Stimulated activated naive CD8-positive, alpha-beta T cell treated with anti-CD3 and anti-CD28 coated beads, Interleukin-15, amount 100 ng/mL, for 72 hours (primary cell): ENCODE measurements around the gene DPP6.

ENCODE experiments used
- ATAC-seq: fragments of 150-1000 bp; cut with Tn5 transposase; 2 replicates; pipeline ENCODE4 v1.10.0; 2021; ENCODE audit warnings: mild to moderate bottlenecking, moderate library complexity
- DNase-seq, 2 donors: peaks; one replicate each; pipeline ENCODE4 v3.0.0; 2021 to 2022
- H3K27ac Mint-ChIP-seq, 2 donors: one replicate each; pipeline ENCODE4 v1.8.0; 2022; ENCODE audit warnings: mild to moderate bottlenecking in 2 of 2, mixed read lengths in 2 of 2, moderate library complexity in 2 of 2
- H3K27me3 Mint-ChIP-seq: one replicate; pipeline ENCODE4 v1.8.0; 2022; ENCODE audit warnings: mixed read lengths
- H3K4me1 Mint-ChIP-seq: one replicate; pipeline ENCODE4 v1.8.0; 2022; ENCODE audit warnings: mild to moderate bottlenecking, mixed read lengths
- H3K4me3 Mint-ChIP-seq, 2 donors: one replicate each; pipeline ENCODE4 v1.8.0; 2022; ENCODE audit warnings: mild to moderate bottlenecking in 2 of 2, mixed read lengths in 2 of 2, moderate library complexity in 1 of 2
- H3K9me3 Mint-ChIP-seq, 2 donors: one replicate each; pipeline ENCODE4 v1.8.0; 2022; ENCODE audit warnings: mixed read lengths in 2 of 2

The DPP6 gene

DNA sequence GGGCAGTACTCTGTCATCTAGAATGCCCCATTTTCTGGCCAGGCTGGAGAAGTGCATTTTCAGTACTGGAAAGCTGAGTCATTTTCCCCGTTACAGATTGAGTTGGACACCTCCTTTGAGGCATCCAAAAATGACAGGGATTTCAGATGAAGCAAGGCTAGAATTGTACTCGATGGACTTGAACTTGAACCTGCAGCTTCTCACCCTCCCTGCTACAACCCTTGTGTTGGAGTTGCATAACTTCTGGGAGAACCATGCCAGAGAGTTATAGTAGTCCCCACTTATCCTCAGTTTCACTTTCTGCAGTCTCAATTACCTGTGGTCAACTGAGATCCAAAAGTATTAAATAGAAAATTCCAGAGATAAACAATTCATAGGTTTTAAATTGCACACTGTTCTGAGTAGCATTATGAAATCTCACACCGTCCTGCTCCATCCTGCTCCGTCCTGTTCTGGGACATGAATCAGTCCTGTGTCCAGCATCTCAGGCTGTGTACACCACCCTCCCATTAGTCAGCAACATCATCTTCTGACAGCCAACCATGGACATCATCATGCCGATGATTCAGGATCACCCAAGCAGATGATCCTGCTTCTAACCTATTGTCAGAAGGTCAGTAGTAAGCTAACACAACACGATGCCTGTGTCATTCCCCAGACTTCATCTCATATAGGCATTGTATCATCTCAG, 363.7 kb downstream of the DPP6 start:
- Mint-ChIP-seq H3K9me3 (peaks cover 8 to 10% of the 10 kb centered on the region in 2 donors), H3K4me1 (no peaks in the 10 kb centered on the region), H3K27ac (no peak overlapping the region), H3K27me3 (no peaks in the 10 kb centered on the region), H3K4me3 (no peak overlapping the region)
- ATAC-seq = no peak
- DNase-seq = no peak

DNA sequence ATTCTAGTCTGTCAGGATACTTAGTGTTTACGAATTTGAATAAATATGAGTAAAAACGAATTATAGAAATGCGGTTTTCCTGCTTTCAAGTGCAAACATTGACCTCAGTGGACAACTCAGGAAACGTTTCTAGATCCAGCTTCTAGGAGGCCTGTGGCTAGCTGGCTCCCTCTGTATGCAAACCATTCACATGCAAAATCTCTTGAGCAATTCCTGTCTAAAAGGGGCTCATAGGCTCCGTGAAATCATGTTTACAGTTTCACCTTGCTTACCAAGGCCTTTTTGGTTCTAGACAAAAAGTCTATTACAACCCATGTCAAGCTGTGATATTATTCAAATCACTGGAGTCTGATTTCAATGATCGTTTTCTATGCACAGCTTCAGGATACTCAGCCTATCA, 364.5 kb downstream of the DPP6 start:
- H3K27ac Mint-ChIP-seq = no peak overlapping the region
- no peak overlapping the region for H3K4me3 Mint-ChIP-seq
- DNase-seq (no peak), ATAC-seq (no peak)
- no peaks in the 10 kb centered on the region for H3K27me3 Mint-ChIP-seq
- H3K4me1 Mint-ChIP-seq = no peaks in the 10 kb centered on the region
- peaks cover 10 to 13% of the 10 kb centered on the region in 2 donors for H3K9me3 Mint-ChIP-seq

DNA sequence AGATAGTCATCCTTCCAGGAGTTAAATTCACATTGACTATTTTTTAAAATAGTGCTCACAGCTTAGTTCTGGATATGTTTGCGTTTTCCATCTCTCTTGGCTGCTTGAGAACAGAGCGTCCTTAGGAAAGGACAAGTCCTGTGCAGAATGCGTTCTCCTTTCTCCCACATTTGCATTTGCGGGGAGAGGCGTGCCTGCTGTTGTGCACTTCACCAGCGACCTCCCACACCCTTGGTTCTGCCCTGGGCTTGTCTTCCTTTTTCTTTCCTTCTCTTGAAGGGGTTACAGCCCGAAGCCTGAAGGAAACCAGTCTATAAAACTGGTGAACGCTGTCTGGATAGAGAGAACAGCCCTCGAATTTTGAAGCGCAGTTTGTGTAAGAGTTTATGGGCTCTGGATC, 367.1 kb downstream of the DPP6 start:
- Mint-ChIP-seq H3K27ac (no peak overlapping the region), H3K4me1 (no peaks in the 10 kb centered on the region), H3K27me3 (no peaks in the 10 kb centered on the region), H3K4me3 (no peak overlapping the region), H3K9me3 (peaks cover 10 to 20% of the 10 kb centered on the region in 2 donors)
- DNase-seq = no peak
- ATAC-seq = no peak

DNA sequence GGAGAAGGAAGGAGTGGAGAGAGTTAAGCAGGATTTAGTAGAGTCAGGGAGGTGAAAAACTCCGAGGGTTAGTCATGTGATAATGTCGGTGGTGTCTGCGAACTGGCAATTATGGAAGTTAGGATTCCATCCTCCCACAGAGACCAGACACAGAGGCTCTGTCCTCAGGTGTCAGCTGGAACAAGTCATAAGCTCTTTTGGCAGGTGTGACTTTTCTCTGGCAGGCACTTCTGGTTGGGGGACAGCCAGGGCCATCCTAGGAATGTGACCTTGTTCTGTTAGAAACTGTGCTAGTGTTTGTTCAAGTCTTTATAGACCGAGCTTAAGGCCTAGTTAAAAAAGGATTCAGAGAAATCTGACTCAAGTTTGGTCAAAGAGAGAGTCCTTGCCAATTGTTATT, 371.0 kb downstream of the DPP6 start:
- Mint-ChIP-seq H3K27ac (no peak overlapping the region), H3K4me1 (no peaks in the 10 kb centered on the region), H3K4me3 (no peak overlapping the region), H3K9me3 (peaks cover 5 to 12% of the 10 kb centered on the region in 2 donors), H3K27me3 (no peaks in the 10 kb centered on the region)
- DNase-seq (no peak), ATAC-seq (no peak)

DNA sequence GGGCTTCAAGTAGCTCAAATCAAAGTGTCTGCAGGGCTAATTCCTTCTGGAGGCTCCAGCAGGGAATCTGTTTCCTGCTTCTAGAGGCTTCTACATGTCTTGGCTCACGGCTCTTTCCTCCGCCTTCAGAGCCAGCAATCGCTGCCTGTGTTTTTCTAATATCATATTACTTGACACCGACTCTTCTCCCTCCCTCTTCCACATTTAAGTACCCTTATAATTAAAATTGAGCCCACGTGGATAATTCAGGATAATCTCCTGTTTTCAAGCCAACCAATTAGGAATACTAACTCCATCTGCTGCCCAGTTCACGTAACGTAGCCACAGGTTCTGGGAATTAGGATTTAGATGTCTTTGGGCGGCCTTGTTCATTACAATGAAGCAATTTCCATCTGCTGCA, 372.2 kb downstream of the DPP6 start:
- no peak overlapping the region for H3K27ac Mint-ChIP-seq
- no peak for ATAC-seq
- no peak for DNase-seq
- H3K4me1 Mint-ChIP-seq = no peaks in the 10 kb centered on the region
- H3K9me3 Mint-ChIP-seq = peaks cover 9 to 15% of the 10 kb centered on the region in 2 donors
- no peaks in the 10 kb centered on the region for H3K27me3 Mint-ChIP-seq
- no peak overlapping the region for H3K4me3 Mint-ChIP-seq

DNA sequence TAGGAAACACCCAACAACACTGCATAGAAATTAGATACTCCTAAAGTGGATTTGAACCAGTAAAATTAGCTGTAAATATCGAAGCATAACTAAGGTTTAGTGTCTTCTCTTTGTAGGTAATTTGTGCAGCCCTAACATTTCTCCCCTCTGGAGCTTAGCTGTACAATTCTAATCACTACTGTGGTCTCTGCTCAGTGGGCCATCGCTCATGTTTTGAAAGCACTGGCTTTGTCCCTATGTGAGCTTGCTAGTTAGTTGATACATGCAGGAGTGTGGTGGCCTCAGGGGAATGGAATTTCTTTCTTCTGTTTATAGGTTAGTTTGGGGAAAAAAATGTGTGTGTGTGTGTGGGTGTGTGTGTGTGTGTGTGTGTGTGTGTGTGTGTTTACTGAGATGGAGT, 373.1 kb downstream of the DPP6 start:
- H3K4me3 Mint-ChIP-seq = no peak overlapping the region
- peaks cover 7 to 19% of the 10 kb centered on the region in 2 donors for H3K9me3 Mint-ChIP-seq
- ATAC-seq (no peak), DNase-seq (no peak)
- no peaks in the 10 kb centered on the region for H3K4me1 Mint-ChIP-seq
- no peak overlapping the region for H3K27ac Mint-ChIP-seq
- no peaks in the 10 kb centered on the region for H3K27me3 Mint-ChIP-seq

DNA sequence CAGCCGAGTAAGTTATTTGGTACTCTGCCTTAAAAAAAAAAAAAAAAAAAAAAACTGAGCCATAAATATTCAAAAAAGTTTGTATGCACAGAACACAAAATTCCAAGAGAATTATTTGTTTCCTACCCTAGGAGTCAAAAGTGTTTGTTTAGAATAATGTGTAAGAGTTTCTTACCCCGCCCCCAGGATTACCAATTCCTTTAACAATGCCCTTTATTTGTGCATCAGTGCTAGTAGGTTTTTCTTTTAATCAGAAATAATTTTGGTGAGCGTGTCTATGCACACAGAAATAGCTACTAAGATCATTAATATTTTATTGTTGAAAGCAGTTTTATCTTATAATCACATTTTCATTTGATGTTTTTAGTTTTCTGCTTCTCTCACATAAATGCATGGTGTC, 374.6 kb downstream of the DPP6 start:
- Mint-ChIP-seq H3K9me3 (peaks cover 5 to 14% of the 10 kb centered on the region in 2 donors), H3K4me3 (no peak overlapping the region)
- no peak for ATAC-seq

DNA sequence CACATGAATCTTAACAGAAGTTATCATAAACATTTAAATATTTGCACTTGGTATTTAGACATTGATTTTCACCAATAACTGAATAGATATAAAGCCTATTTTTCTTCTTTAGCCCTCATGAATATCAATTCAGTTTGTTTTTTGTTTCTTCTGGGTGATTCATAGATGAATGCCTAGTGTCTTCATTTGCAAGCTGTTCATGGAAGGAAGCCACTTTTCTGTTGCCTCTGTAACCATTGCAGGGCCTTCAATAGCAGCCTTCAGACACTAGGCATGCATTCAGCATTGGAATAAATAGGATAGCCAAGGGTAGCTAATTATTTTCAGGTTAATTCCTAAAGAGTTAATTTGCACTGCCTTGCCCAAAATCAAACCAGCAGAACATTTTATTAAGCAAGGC, 375.3 kb downstream of the DPP6 start:
- ATAC-seq (no peak), DNase-seq (no peak)
- Mint-ChIP-seq H3K4me3 (no peak overlapping the region), H3K27ac (no peak overlapping the region), H3K27me3 (no peaks in the 10 kb centered on the region), H3K9me3 (peaks cover 5 to 7% of the 10 kb centered on the region in 2 donors), H3K4me1 (no peaks in the 10 kb centered on the region)

More for the DNA sequence above, 374.6 kb downstream of the DPP6 start:
- Mint-ChIP-seq H3K27ac (no peak overlapping the region), H3K27me3 (no peaks in the 10 kb centered on the region), H3K4me1 (no peaks in the 10 kb centered on the region)
- DNase-seq = no peak

DNA sequence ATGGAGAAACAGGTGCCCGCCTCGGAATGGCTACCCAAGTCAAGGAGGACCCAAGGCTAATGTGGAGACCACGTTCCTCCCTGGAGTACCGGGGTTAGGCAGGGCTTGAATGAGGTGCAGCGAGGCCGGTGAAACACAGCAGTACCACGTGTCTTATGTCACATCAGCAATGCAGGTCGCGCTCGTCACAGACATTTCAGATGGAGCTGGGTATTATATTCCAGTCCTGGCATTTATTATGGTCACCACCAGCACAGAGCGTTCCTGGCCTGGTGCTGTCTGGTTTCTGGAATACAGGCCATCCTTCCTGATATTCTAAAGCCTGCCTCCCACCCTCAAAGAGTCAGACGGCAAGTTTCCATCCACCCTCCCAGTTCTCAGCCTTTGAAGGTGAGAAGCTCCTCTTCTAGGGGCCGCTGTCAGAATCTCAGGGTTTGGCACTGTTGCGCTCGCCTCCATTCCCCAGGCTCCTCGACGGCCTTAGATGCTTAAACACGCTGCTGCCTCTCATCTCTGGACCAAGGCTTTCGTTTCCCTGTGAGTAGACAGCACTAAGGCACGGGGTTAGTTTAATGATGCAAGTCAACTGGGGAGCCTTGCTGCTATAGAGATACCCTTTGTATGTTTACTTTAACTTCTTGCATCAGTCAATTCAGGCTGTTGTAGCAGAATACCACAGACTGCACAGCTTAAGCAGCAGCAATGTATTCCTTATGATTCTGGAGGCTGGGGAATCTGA, 377.6 kb downstream of the DPP6 start:
- ATAC-seq (no peak), DNase-seq (no peak)
- Mint-ChIP-seq H3K27me3 (no peaks in the 10 kb centered on the region), H3K4me3 (no peak overlapping the region), H3K27ac (no peak overlapping the region), H3K9me3 (peaks cover 5 to 7% of the 10 kb centered on the region in 2 donors), H3K4me1 (no peaks in the 10 kb centered on the region)

DNA sequence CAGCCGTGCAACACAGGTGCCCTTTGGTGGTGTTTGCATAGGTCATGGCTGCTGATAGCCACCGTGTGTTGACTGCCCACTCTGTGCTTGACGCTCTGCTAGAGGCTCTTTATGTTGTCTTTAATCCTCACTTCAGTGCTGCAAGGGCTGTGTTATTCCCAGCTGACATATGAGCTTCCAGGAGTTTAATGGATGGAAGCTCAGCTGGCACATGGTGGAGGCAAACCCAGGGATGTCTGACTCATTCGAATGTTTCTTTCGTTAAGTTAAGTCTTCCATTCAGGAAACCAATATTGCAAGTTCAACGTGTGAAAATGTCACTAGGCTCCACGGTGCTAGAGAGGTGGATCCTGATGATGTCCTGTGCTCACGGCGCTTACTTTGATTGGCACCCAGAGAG, 378.4 kb downstream of the DPP6 start:
- H3K4me3 Mint-ChIP-seq = no peak overlapping the region
- ATAC-seq = no peak
- H3K27ac Mint-ChIP-seq = no peak overlapping the region
- H3K27me3 Mint-ChIP-seq = no peaks in the 10 kb centered on the region
- H3K9me3 Mint-ChIP-seq = peaks cover 5 to 7% of the 10 kb centered on the region in 2 donors
- DNase-seq = no peak
- no peaks in the 10 kb centered on the region for H3K4me1 Mint-ChIP-seq

DNA sequence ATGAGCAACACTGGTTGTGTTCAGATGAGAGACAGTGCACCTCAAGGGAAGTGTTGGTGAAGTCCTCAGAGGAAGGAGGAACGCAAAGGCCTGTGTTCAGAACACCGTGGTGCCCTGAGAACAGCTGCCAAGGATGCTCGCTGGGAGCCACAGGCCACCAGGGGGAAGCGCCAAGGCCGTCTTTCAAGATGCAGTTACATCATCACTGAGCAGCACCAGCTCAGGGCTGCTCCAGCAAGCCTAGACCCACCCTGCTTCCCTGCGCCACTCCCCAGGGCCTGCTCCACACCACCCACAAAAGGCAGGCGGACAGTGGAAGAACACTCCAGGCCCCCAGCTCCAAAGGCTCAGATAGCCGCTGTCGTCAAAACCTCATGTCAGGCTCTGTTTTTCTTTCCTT, 378.8 kb downstream of the DPP6 start:
- no peak for ATAC-seq
- no peaks in the 10 kb centered on the region for H3K27me3 Mint-ChIP-seq
- H3K4me3 Mint-ChIP-seq = no peak overlapping the region
- H3K9me3 Mint-ChIP-seq = peaks cover 5 to 7% of the 10 kb centered on the region in 2 donors
- no peak overlapping the region for H3K27ac Mint-ChIP-seq
- DNase-seq = no peak
- no peaks in the 10 kb centered on the region for H3K4me1 Mint-ChIP-seq

DNA sequence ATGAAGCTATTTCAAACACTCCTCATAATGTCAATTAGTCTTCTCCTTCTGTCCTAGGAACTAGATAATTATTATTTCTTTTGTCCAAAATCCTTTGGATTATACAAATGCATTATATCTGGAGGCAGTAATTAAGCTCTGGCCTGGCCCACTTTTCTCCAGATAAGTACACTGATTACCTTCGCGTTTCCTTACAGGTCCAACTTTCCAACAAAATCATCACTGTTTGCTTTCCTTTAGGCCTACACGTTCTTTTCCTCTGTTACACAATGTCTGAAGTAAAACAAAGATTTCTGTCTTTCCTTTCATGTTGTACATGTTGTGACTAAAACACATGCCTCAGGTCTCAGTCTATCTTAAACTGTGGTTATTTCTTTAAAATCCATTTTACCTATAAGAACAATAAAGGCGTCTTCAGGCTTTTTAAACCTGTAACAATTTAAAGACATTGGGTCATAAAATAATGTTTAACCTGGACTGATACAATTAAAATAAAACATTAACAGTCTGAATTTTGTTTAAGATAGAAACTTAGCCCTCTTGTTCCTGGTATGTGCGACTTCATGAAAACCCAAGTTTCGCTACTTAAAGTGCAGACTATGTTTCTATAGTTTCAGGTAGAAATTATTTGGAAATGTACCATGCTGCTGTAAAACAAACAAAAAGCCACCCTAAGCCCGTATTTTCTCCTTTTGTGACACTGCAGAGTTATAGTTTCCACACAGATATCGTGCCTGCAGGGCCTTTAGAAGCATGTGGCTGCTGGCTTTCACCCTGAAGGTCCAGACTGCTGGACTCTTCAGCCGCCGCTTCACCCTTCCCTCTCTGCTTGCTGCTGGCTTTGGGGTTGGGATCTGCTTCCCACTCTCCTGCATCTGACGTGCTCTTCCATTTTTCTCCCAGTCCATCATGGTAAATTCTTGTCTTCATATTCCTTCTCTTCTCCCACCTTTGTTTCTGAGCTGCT, 381.7 kb downstream of the DPP6 start:
- Mint-ChIP-seq H3K4me1 (no peaks in the 10 kb centered on the region), H3K27ac (no peak overlapping the region), H3K4me3 (no peak overlapping the region), H3K9me3 (peaks cover 0 to 7% of the 10 kb centered on the region in 2 donors), H3K27me3 (no peaks in the 10 kb centered on the region)
- DNase-seq (no peak), ATAC-seq (no peak)

DNA sequence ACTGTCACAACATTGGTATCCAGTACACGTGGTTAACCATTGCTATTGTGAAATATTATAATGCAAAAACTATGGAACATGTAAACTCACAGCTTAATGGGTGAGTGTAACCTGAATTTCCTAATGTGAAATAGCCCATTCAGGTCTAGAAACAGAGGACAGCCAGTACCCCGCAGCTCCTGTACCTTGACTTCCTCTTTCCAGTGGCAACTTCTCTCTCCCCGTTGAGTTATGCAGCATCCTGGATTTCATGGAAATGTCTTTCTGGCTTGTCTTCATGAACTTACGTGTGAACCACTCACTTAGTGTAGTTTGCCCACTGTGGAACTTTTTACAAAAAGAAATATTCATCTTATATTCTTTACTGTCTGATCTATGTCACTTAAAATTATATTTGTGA, 384.4 kb downstream of the DPP6 start:
- H3K9me3 Mint-ChIP-seq = no peaks in the 10 kb centered on the region
- H3K4me3 Mint-ChIP-seq = no peak overlapping the region
- no peaks in the 10 kb centered on the region for H3K27me3 Mint-ChIP-seq
- no peak for DNase-seq
- ATAC-seq = no peak
- H3K27ac Mint-ChIP-seq = no peak overlapping the region
- no peaks in the 10 kb centered on the region for H3K4me1 Mint-ChIP-seq

DNA sequence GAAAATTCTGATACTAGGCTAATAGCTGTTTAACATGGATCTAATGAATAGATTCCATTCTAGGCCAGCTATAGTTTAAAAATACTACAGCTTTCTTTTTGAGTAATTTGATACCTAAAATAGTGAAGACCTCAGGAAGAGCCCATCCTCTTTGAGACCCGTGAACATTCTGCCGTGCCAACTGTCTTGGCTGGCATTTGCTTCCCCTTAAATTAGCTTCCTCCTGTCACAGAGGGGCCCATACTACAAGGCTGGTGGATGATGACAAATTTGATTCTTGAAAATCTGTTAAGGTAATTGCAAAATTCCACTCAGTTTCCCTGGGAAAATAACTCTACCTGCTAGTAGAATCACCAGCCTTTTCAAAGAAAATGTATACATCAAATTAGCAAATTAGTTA, 385.0 kb downstream of the DPP6 start:
- DNase-seq = no peak
- ATAC-seq = no peak
- H3K9me3 Mint-ChIP-seq = no peaks in the 10 kb centered on the region
- H3K4me3 Mint-ChIP-seq = no peak overlapping the region
- H3K27me3 Mint-ChIP-seq = no peaks in the 10 kb centered on the region
- no peak overlapping the region for H3K27ac Mint-ChIP-seq
- H3K4me1 Mint-ChIP-seq = no peaks in the 10 kb centered on the region

DNA sequence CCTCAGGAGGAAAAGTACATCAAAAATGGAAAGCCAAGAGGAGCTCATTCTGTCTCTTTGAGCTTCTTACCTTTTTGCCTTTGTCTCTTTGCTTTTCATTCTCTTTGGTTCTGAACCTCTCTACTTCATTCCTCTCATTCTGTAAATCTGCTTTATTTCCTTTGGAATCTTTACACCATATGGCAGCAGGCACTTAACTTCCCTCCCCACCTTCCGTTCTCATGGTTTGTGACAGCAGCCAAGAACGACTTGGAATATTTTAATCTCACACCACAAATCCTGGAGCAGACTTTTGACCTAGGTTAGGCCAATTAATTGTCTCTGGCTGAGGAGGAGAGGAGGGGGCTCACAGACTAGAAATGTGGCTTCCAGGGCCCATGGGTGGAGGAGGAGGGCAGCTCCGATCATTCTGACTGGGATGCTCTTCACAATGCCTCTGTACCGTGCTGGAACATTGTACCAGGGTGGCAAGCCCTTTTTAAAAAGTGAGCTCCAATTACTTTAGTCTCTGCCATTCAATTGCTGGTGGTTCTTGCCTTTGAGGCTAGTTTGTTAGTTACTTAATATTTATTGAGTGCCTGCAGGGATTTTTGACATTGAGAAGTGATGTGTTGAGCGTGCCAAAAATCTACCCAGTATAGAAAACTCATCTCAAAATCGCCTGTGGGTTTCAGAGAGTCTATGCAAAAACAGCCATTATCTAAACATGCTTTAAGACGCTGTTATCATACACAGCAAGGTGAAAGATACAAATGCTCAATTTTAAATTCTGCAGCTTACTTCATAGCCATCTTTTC, 386.6 kb downstream of the DPP6 start:
- H3K9me3 Mint-ChIP-seq = peaks cover 0 to 9% of the 10 kb centered on the region in 2 donors
- H3K27ac Mint-ChIP-seq = no peak overlapping the region
- no peak overlapping the region for H3K4me3 Mint-ChIP-seq
- ATAC-seq = no peak
- DNase-seq = no peak
- no peaks in the 10 kb centered on the region for H3K4me1 Mint-ChIP-seq
- H3K27me3 Mint-ChIP-seq = no peaks in the 10 kb centered on the region
